Ectodermal cell (in vitro differentiated cells): ENCODE data around the gene NBPF6.
"Not testable (repeated sequence)": the region's sequence is repeated elsewhere in the genome, so short reads cannot be mapped to it uniquely, and the experiment has no call there.

Source experiments
- H3K27ac ChIP-seq: 2 replicates; pipeline ENCODE4 v1.7.0; 2013; ENCODE audit warnings: mild to moderate bottlenecking, low read depth, low read length; ENCODE audit not compliant: insufficient read depth, poor library complexity, severe bottlenecking
- H3K27me3 ChIP-seq: 2 replicates; pipeline ENCODE4 v1.7.0; 2013; ENCODE audit warnings: mild to moderate bottlenecking, low read length; ENCODE audit not compliant: insufficient read depth, control insufficient read depth, poor library complexity, severe bottlenecking
- H3K36me3 ChIP-seq: one replicate; pipeline ENCODE4 v1.7.0; 2013; ENCODE audit warnings: low read length; ENCODE audit not compliant: control insufficient read depth, insufficient read depth
- H3K4me1 ChIP-seq: one replicate; pipeline ENCODE4 v1.7.0; 2013; ENCODE audit warnings: low read length; ENCODE audit not compliant: control insufficient read depth, insufficient read depth
- H3K4me3 ChIP-seq: 2 replicates; pipeline ENCODE4 v1.7.0; 2013; ENCODE audit warnings: low read depth, low read length, control low read depth; ENCODE audit not compliant: insufficient read depth
- H3K9me3 ChIP-seq: 2 replicates; pipeline ENCODE4 v1.7.0; 2013; ENCODE audit warnings: mild to moderate bottlenecking, low read length, moderate library complexity; ENCODE audit not compliant: control insufficient read depth
- WGBS, 2 experiments: methylation state at CpG; one replicate each; pipeline ENCODE4 v1.1.7; 2013; ENCODE audit warnings: missing lambda C conversion rate in 2 of 2; 5-methylcytosine and 5-hydroxymethylcytosine counted together

NBPF6 gene

GRCh38 chr1:108517301-108517897, 67.3 kb downstream of the NBPF6 start:
- H3K27ac ChIP-seq, H3K27me3 ChIP-seq, H3K4me1 ChIP-seq, H3K4me3 ChIP-seq, H3K36me3 ChIP-seq, H3K9me3 ChIP-seq: not testable (repeated sequence)
- WGBS, 2 experiments, result 61 to 75% methylated on average over 3 to 4 of the region's 6 CpGs
